Left ventricle myocardium superior (tissue), 1 donor: ENCODE measurements around the gene FBXW10B. TPM values are rescaled to one million over a fixed set of nuclear protein-coding genes. Genes with fewer than 3 reads are reported as not detected.
A peak's percentile ranks its signal among the peaks of the same experiment; 100 is the strongest.
"Not testable (repeated sequence)": the region's sequence is repeated elsewhere in the genome, so short reads cannot be mapped to it uniquely, and the experiment has no call there.

Experiments used
- ATAC-seq: fragments of 200-7000 bp; cut with Tn5 transposase; one replicate; pipeline ENCODE4 v1.9.1; 2020; ENCODE audit warnings: mild to moderate bottlenecking, moderate library complexity
- DNase-seq: peaks from one replicate; pipeline ENCODE4 v3.0.0-alpha.2; 2020
- intact Hi-C: fragments of 100-400 bp; cut with micrococcal nuclease; formaldehyde crosslinking; loops from one replicate; pipeline ENCODE4 v1.11.0; 2022
- long read RNA-seq: library from polyadenylated mRNA; unstranded; transcript quantifications from one replicate; pipeline ENCODE4 v2.0.0, GENCODE V29; 2021
- total RNA-seq: library from RNA; stranded (reverse); fragmentation: NEBNext Ultra II Directional; extraction: Animal tissue kit (Norgen Biotek cat#: 25700); gene quantifications from one replicate; pipeline ENCODE4 v1.2.1, GENCODE V29; 2021
- donor health status: DM: no; HTN: yes; CAD: no; lungs with severe emphysema.

The FBXW10B gene
- 0.35 TPM for total RNA-seq
- long read RNA-seq = 0 reads

GRCh38 chr17:15619331-15620058, at the start of gene FBXW10B:
Gene FBXW10B (minus strand): TSS chr17:15619704. CDS start chr17:15619512, 192 bp downstream.
- ATAC-seq = peak; percentile 85
- DNase-seq, intact Hi-C loops: not testable (repeated sequence)

- DNase-seq (no peak), ATAC-seq (no peak)
- intact Hi-C loops = no loop called here
These were observed 44.2 kb upstream of the FBXW10B start for GRCh38 chr17:15663691-15664090.

GRCh38 chr17:15663176-15663575, 43.7 kb upstream of the FBXW10B start:
- intact Hi-C loops = no loop called here
- DNase-seq (no peak), ATAC-seq (peak; percentile 44)

GRCh38 chr17:15662681-15663080, 43.2 kb upstream of the FBXW10B start:
- intact Hi-C loops = no loop called here
- DNase-seq = no peak
- ATAC-seq = peak; percentile 26

GRCh38 chr17:15660077-15660476, 40.6 kb upstream of the FBXW10B start:
- intact Hi-C loops = no loop called here
- DNase-seq = no peak
- ATAC-seq = peak; percentile 59

- intact Hi-C loops = no loop called here
- peak; percentile 44 for ATAC-seq
- DNase-seq = peak; percentile 37
These were observed 40.2 kb upstream of the FBXW10B start for GRCh38 chr17:15659663-15660062.

GRCh38 chr17:15659236-15659635, 39.7 kb upstream of the FBXW10B start:
- intact Hi-C loops = no loop called here
- ATAC-seq (no peak), DNase-seq (no peak)

GRCh38 chr17:15658296-15658695, 38.8 kb upstream of the FBXW10B start:
- intact Hi-C loops = no loop called here
- no peak for ATAC-seq
- DNase-seq = no peak

GRCh38 chr17:15657868-15658267, 38.4 kb upstream of the FBXW10B start:
- no peak for DNase-seq
- no peak for ATAC-seq
- intact Hi-C loops = no loop called here

- intact Hi-C loops = no loop called here
- DNase-seq (no peak), ATAC-seq (no peak)
These were observed 35.5 kb upstream of the FBXW10B start for GRCh38 chr17:15654886-15655561.

GRCh38 chr17:15654401-15654800, 34.9 kb upstream of the FBXW10B start:
- ATAC-seq, intact Hi-C loops, DNase-seq: not testable (repeated sequence)

GRCh38 chr17:15652960-15653359, 33.5 kb upstream of the FBXW10B start:
- intact Hi-C loops = no loop called here
- ATAC-seq (no peak), DNase-seq (no peak)

GRCh38 chr17:15651583-15652110, 32.1 kb upstream of the FBXW10B start:
- peak; percentile 97 for DNase-seq
- intact Hi-C loops = no loop called here
- peak; percentile 95 for ATAC-seq

GRCh38 chr17:15650741-15651582, 31.5 kb upstream of the FBXW10B start:
- DNase-seq (peak; percentile 32), ATAC-seq (peak; percentile 4)
- intact Hi-C loops = no loop called here

- ATAC-seq = no peak
- intact Hi-C loops = no loop called here
- no peak for DNase-seq
These were observed 30.4 kb upstream of the FBXW10B start for GRCh38 chr17:15649861-15650421.

- intact Hi-C loops = no loop called here
- ATAC-seq (no peak), DNase-seq (no peak)
These were observed 28.9 kb upstream of the FBXW10B start for GRCh38 chr17:15648386-15648785.

GRCh38 chr17:15645942-15646312, 26.4 kb upstream of the FBXW10B start:
- DNase-seq, intact Hi-C loops: not testable (repeated sequence)
- ATAC-seq = peak; percentile 21

- intact Hi-C loops = not testable (repeated sequence)
- DNase-seq (peak; percentile 46), ATAC-seq (peak; percentile 37)
These were observed 25.8 kb upstream of the FBXW10B start for GRCh38 chr17:15645099-15645941.
